Measurements from ENCODE around the gene TPTE2.

GRCh38 chr13:19604306-19604705, 43.0 kb upstream of the TPTE2 start:
- TF ChIP-seq POLR2A (IDR thresholded peaks at IDR 0.05) (no peak), CTCF (IDR thresholded peaks at IDR 0.05) (no peak)
